ENCODE measurements around the gene ITM2B.

DNA sequence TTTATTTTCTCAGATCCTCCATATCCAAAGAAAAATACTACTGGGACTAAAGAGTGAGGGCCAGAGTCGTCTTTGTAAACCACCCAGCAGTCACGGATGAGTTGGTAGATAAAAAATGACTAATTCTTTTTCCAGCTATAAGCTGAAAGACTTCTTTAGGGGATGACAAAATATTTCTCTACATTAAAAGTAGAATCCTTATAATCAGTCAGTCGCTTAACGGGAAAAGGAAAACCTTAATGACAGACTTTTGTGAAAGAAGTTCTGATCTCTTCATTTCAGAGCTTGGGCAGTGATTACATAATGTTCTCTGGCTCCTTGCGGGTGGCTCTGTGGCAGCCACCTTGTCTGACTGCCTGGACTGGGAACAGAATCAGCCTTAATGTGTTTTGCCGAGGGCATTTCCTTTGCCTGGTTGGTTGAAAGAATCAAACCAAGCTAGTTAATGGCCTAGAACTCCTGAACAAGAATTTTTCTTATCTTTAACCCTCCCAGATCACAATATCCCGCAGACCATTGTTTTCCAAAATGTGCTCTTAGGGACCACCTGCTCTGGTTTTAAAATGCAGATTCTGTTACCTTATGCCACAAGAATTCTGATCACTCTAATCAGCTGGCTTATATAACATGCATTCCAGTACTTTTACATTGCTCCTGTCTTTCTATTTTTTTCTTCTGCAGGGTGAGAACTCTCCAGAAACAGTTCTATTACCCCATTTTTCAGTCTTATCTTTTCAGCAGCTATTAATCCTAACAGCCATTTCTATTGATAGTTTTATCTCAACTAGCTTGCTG lies 2.5 kb downstream of the ITM2B start:
- TF ChIP-seq, protein P1, sequence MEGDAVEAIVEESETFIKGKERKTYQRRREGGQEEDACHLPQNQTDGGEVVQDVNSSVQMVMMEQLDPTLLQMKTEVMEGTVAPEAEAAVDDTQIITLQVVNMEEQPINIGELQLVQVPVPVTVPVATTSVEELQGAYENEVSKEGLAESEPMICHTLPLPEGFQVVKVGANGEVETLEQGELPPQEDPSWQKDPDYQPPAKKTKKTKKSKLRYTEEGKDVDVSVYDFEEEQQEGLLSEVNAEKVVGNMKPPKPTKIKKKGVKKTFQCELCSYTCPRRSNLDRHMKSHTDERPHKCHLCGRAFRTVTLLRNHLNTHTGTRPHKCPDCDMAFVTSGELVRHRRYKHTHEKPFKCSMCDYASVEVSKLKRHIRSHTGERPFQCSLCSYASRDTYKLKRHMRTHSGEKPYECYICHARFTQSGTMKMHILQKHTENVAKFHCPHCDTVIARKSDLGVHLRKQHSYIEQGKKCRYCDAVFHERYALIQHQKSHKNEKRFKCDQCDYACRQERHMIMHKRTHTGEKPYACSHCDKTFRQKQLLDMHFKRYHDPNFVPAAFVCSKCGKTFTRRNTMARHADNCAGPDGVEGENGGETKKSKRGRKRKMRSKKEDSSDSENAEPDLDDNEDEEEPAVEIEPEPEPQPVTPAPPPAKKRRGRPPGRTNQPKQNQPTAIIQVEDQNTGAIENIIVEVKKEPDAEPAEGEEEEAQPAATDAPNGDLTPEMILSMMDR (IDR thresholded peaks at IDR 0.05) = no peak
- peak in 1 of 2 donors; percentile 51 for TF ChIP-seq POLR2A (IDR thresholded peaks at IDR 0.05)

All from tibial nerve (tissue), 3 donors.